HG02973 (cell line): ENCODE results near the gene NCAM1.
"Not testable (repeated sequence)": the region's sequence is repeated elsewhere in the genome, so short reads cannot be mapped to it uniquely, and the experiment has no call there.

ENCODE experiments used
- ATAC-seq: cut with Tn5 transposase; IDR thresholded peaks from one replicate; pipeline ENCODE4 v1.9.1; 2021; ENCODE audit warnings: moderate library complexity; ENCODE audit not compliant: unreplicated experiment

NCAM1 gene

GRCh38 chr11:112961146-112961668 lies at the start of gene NCAM1:
NCAM1 (plus strand) TSS chr11:112961420.
- no peak for ATAC-seq

- ATAC-seq: no peak
Observed at GRCh38 chr11:112922606-112923005, 38.6 kb upstream of the NCAM1 start.

GRCh38 chr11:112924836-112925235 lies 36.4 kb upstream of the NCAM1 start:
- ATAC-seq: not testable (repeated sequence)

GRCh38 chr11:112925516-112926310 lies 35.5 kb upstream of the NCAM1 start:
- ATAC-seq: no peak

GRCh38 chr11:112928136-112928535 lies 33.1 kb upstream of the NCAM1 start:
- no peak for ATAC-seq

DNA sequence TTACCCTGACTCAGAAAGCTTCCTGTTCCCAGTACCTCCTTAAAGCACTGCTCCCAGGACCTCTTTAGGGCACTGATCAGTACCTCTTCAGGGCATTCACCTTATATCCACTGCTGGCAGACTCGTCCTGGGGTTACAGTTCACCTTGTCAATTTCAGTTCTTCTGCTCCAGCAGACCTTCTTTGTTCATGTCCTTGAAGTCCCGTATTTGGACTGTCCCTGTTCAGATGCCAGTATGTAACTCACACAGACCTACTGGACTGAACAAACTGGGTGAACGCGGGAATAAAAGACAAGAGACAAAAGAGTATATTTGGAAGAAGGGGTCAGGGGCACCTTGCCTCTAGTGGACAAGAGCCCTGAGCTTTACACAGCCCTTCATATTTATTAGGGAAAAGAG lies 31.8 kb upstream of the NCAM1 start:
- ATAC-seq: no peak

- ATAC-seq: no peak
Observed at GRCh38 chr11:112931703-112932102, 29.5 kb upstream of the NCAM1 start.

DNA sequence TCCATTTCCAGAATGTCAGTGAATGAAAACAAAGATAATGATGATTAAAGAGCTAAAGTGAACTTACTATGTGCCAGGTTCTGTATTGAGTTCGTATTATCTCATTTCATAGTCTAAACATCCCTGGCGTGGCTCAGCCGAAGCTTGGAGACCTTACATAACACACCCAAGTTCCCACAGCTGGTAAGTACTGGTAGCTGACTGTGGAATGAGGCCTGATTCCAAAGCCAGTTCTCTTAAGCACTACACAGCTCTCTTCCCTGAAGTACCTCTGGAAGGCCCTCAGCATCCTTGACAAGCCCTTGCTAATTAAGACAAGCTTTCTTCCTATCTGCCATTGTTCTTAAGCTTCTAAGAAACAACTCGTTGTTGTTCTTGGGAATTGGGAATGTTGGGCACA lies 28.6 kb upstream of the NCAM1 start:
- ATAC-seq: no peak

- no peak for ATAC-seq
Observed at GRCh38 chr11:112933970-112934369, 27.2 kb upstream of the NCAM1 start.

- no peak for ATAC-seq
Observed at GRCh38 chr11:112941104-112941503, 20.1 kb upstream of the NCAM1 start.

GRCh38 chr11:112942966-112943643 lies 18.1 kb upstream of the NCAM1 start:
- no peak for ATAC-seq

DNA sequence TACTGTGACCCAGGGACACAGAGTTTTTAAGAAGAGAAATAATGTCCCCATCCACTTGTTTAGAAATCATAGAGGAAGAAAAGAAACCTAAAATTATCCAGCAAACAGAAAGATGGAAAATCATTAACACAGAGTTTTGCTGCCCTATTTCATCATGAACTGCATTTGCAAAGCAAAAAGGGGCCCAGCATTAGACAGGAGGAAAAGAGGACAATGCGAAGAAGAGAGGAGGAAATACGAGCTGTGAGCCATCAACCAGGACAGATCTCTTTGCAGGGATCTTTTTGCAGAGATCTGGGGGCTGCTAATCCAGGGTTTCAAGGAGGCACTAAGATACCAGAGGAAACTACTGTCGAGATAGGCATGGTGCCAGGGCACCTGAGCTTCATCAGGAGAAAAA lies 14.4 kb upstream of the NCAM1 start:
- ATAC-seq: no peak

- no peak for ATAC-seq
Observed at GRCh38 chr11:112949781-112950575, 11.2 kb upstream of the NCAM1 start.

DNA sequence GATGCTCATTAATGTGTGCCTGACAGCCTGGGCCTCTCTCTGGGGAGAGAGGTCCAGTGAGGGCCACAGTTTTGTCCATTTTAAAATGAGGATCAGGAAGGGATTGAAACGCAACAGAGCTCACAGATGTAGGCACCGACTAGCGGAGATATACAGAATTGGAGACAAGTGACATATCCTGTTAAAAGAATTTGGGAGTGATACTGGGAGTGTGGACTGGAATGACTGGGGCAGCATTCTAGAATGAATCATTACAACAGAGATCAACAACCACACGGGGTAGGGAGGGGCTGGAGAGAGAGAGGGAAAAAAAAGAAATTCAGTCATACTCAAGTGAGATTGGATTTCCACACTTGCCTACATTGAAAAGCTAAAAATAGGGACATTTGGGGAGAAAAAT lies 2.5 kb upstream of the NCAM1 start:
- ATAC-seq: no peak

- ATAC-seq: no peak
Observed at GRCh38 chr11:112961751-112962578, 745 bp downstream of the NCAM1 start.

DNA sequence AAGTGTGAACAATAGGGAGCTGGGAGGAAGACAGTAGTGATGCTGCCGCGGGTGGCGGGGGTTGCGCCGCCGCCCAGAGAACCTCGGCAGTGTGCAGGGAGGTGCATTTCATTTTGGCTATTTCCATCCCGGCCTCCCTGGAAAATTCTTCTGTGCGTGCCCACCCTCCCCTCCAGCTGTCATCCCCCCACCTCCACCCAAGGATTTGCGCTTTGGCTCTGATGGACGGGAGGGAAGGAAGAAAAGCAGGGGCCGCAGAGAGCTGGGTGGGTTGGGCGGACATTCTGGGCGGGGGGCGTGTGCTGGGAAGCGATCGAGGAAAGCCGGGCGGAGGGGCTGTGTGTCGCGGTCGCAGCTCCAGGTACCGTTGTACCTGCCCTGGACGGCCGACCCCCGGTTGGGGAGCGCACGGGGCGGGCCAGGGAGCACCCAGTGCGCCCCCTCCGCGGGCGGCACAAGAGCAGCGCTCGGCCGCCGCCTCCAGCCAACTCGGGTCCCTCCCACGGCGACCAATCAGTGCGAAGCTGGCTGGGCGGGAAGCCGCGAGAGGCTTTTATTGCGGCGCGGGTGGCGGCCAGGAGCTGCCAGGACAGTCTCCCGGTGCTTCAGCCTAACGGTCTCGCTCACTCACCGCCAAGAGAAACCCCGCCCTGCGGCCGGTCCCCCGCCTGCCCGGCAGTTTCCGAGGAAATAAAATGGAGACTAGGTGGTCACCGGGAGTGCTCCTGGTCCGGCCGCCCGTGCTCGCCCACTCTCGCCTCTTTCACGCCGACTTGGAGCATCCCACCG lies 1.6 kb downstream of the NCAM1 start:
- no peak for ATAC-seq

DNA sequence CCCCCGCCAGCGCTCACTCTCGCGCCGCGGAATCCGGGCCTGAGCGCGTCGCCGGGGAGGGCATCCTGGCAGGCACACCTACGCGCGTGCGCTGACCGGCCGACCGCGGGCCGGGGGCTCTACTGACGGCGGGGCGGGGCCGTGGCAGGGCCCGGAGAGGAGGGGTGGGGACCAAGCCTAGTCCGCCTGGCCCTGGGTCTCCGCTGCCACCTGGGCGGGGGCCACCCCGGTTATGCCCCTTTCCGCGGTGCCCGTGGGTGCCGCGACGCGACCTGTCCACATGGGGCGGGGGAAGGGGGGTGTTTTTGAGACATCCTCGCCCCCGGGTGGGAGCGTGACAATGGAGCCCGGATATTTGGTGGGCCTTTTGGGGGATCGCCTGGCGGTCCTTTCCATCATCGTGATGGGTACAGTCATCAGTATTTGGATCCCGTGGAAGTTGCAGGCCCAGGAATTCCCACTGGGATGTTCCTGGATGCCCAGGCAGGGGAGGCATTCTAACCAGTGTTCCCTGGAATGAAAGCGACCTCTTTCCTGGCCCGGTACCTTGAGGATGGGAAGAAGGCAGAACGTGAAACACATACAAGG lies 2.2 kb downstream of the NCAM1 start:
- ATAC-seq: no peak

DNA sequence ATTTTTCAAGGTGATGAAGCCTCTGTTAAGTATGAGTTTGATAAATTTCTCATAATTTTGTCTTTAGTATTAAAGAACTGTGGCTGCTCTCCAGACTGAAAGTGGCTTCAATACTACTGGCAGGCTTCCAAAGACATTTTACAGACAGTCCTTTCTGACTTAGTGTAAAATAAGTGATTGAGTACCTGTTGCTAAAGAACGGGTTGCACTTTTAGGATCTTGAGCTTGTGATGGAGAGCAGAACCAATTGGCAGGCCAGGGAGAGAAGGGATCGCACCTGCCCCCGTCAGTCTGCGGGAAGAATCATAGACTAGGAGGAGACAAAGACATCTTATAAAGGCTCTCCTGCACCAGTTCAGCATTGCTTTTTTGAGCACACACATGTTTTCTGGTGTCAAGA lies 4.4 kb downstream of the NCAM1 start:
- no peak for ATAC-seq

- no peak for ATAC-seq
Observed at GRCh38 chr11:112966561-112966960, 5.3 kb downstream of the NCAM1 start.
